ENCODE results near the gene MALAT1. TPM values are rescaled to one million over a fixed set of nuclear protein-coding genes. Genes with fewer than 3 reads are reported as not detected.

MALAT1 gene
- total and polyA plus RNA-seq, 2 of the 13 experiments (the other 11 are each of a cell fraction or from before 2014, with no cell fraction given), result 143 to 1,237 TPM

DNA sequence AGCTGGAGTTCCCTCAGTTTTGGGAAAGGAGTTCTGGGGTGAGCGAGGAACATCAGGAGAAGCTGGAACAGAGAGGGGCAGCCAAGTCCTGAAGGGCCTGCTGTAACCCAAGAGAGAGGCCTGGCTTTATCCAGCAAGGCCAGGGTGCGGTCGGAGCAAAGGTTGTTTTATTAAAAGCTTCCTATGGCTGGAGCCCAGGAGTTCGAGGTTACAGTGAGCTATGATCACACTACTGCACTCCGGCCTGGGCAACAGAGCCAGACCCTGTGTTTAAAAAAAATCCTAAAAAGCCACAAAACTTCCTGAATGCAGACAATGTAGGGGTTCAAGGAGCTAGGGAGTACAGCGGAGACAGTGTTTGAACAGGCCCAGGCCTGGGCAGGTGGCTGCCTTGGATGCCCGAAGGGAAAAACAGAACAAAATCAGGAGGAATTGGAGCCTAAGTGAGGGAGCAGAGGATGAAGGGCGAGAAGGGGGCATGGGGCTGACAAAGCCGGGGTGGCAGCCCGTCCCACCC is 22.2 kb upstream of the MALAT1 start (continued):
- TF ChIP-seq ZNF75D (CRISPR knock-in tag; IDR thresholded peaks at IDR 0.05; ENCODE audit: borderline replicate concordance) (no peak), ZNF878 (CRISPR knock-in tag; IDR thresholded peaks at IDR 0.05) (0 out of 2 replicates have a peak, but pooled peaks have one; percentile 37), HNF4A (CRISPR knock-in tag; IDR thresholded peaks at IDR 0.05) (peak; percentile 23), RARG (CRISPR knock-in tag; IDR thresholded peaks at IDR 0.05; ENCODE audit: low read depth) (0 out of 2 replicates have a peak, but pooled peaks have one; percentile 5), SCMH1 (CRISPR knock-in tag; IDR thresholded peaks at IDR 0.05; ENCODE audit: borderline replicate concordance) (no peak), NCOA5 (CRISPR knock-in tag; IDR thresholded peaks at IDR 0.05) (no peak), PAWR (CRISPR knock-in tag; IDR thresholded peaks at IDR 0.05; ENCODE audit: borderline replicate concordance) (peak; percentile 76; the same call in 1 of the 2 replicates), POLR2A (IDR thresholded peaks at IDR 0.05; ENCODE audit: insufficient read depth in 1 of 2, low read depth in 2 of 2, low read length in 2 of 2) (peak in 1 of 2 experiments; percentile 62; a peak in 1 of 4 replicates), ZNF317 (CRISPR knock-in tag; IDR thresholded peaks at IDR 0.05) (0 out of 2 replicates have a peak, but pooled peaks have one; percentile 4), SALL2 (CRISPR knock-in tag; IDR thresholded peaks at IDR 0.05) (0 out of 2 replicates have a peak, but pooled peaks have one; percentile 27), ZKSCAN8 (CRISPR knock-in tag; IDR thresholded peaks at IDR 0.05; ENCODE audit: borderline replicate concordance) (0 out of 2 replicates have a peak, but pooled peaks have one; percentile 12), ZNF766 (CRISPR knock-in tag; IDR thresholded peaks at IDR 0.05; ENCODE audit: borderline replicate concordance) (peak; percentile 9; the same call in 1 of the 2 replicates), ZFX (CRISPR knock-in tag; IDR thresholded peaks at IDR 0.05; ENCODE audit: low read depth) (peak; percentile 63), ZNF790 (CRISPR knock-in tag; IDR thresholded peaks at IDR 0.05; ENCODE audit: borderline replicate concordance) (peak; percentile 80; the same call in 1 of the 2 replicates), TEAD2 (CRISPR knock-in tag; IDR thresholded peaks at IDR 0.05) (0 out of 2 replicates have a peak, but pooled peaks have one; percentile 13), ZNF234 (CRISPR knock-in tag; conservative IDR thresholded peaks at IDR 0.05) (0 out of 2 replicates have a peak, but pooled peaks have one; percentile 15), NAIF1 (CRISPR knock-in tag; IDR thresholded peaks at IDR 0.05; ENCODE audit: borderline replicate concordance) (peak; percentile 38; the same call in 1 of the 2 replicates), ZNF296 (CRISPR knock-in tag; conservative IDR thresholded peaks at IDR 0.05) (0 out of 2 replicates have a peak, but pooled peaks have one; percentile 5), SMAD3 (CRISPR knock-in tag; IDR thresholded peaks at IDR 0.05) (peak; percentile 28; the same call in 1 of the 2 replicates)
- TF ChIP-seq, protein P1, sequence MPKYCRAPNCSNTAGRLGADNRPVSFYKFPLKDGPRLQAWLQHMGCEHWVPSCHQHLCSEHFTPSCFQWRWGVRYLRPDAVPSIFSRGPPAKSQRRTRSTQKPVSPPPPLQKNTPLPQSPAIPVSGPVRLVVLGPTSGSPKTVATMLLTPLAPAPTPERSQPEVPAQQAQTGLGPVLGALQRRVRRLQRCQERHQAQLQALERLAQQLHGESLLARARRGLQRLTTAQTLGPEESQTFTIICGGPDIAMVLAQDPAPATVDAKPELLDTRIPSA (CRISPR knock-in tag; IDR thresholded peaks at IDR 0.05; ENCODE audit: borderline replicate concordance), result 0 out of 2 replicates have a peak, but pooled peaks have one; percentile 74
- TF ChIP-seq, protein P2, sequence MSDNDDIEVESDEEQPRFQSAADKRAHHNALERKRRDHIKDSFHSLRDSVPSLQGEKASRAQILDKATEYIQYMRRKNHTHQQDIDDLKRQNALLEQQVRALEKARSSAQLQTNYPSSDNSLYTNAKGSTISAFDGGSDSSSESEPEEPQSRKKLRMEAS (IDR thresholded peaks at IDR 0.05), result peak; percentile 2; the same call in 1 of the 2 replicates
- TF ChIP-seq, protein P3, sequence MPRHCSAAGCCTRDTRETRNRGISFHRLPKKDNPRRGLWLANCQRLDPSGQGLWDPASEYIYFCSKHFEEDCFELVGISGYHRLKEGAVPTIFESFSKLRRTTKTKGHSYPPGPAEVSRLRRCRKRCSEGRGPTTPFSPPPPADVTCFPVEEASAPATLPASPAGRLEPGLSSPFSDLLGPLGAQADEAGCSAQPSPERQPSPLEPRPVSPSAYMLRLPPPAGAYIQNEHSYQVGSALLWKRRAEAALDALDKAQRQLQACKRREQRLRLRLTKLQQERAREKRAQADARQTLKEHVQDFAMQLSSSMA (CRISPR knock-in tag; IDR thresholded peaks at IDR 0.05), result peak; percentile 51; the same call in 1 of the 2 replicates
- TF ChIP-seq, protein P4, sequence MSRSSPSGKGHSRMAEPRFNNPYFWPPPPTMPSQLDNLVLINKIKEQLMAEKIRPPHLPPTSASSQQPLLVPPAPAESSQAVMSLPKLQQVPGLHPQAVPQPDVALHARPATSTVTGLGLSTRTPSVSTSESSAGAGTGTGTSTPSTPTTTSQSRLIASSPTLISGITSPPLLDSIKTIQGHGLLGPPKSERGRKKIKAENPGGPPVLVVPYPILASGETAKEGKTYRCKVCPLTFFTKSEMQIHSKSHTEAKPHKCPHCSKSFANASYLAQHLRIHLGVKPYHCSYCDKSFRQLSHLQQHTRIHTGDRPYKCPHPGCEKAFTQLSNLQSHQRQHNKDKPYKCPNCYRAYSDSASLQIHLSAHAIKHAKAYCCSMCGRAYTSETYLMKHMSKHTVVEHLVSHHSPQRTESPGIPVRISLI (CRISPR knock-in tag; IDR thresholded peaks at IDR 0.05; ENCODE audit: borderline replicate concordance), result peak; percentile 26; the same call in 1 of the 2 replicates
- TF ChIP-seq, protein P5, sequence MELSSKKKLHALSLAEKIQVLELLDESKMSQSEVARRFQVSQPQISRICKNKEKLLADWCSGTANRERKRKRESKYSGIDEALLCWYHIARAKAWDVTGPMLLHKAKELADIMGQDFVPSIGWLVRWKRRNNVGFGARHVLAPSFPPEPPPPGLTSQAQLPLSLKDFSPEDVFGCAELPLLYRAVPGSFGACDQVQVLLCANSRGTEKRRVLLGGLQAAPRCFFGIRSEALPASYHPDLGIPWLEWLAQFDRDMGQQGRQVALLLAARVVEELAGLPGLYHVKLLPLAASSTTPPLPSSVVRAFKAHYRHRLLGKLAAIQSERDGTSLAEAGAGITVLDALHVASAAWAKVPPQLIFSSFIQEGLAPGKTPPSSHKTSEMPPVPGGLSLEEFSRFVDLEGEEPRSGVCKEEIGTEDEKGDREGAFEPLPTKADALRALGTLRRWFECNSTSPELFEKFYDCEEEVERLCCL (CRISPR knock-in tag; IDR thresholded peaks at IDR 0.05; ENCODE audit: borderline replicate concordance), result peak; percentile 49; the same call in 1 of the 2 replicates
- TF ChIP-seq, protein P6, sequence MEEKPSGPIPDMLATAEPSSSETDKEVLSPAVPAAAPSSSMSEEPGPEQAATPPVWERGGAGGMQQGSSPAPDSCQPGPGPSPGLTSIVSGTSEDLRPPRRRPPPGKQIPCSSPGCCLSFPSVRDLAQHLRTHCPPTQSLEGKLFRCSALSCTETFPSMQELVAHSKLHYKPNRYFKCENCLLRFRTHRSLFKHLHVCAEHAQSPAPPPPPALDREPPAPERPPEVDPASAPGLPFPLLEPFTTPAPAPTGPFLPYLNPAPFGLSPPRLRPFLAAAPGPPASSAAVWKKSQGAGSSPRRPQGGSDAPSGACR (CRISPR knock-in tag; IDR thresholded peaks at IDR 0.05), result 0 out of 2 replicates have a peak, but pooled peaks have one; percentile 10

All from HepG2 (cell line).